Brain microvascular endothelial cell (primary cell): ENCODE results near the gene NUDT3.
"Not testable (repeated sequence)": the region's sequence is repeated elsewhere in the genome, so short reads cannot be mapped to it uniquely, and the experiment has no call there.

ENCODE experiments used
- DNase-seq: peaks from one replicate; pipeline ENCODE4 v3.0.0-alpha.2; 2020
- H3K27ac ChIP-seq: fragments of 250-450 bp; sonication (Bioruptor Pico); 2 replicates; pipeline ENCODE4 v1.5.1; 2020; ENCODE audit warnings: mild to moderate bottlenecking, moderate library complexity
- H3K27me3 ChIP-seq: fragments of 250-450 bp; sonication (Bioruptor Pico); replicated peaks from 2 replicates; pipeline ENCODE4 v1.5.1; 2020; ENCODE audit warnings: mild to moderate bottlenecking
- H3K36me3 ChIP-seq: fragments of 250-450 bp; sonication (Bioruptor Pico); replicated peaks from 2 replicates; pipeline ENCODE4 v1.5.1; 2020; ENCODE audit warnings: mild to moderate bottlenecking
- H3K4me3 ChIP-seq: 2 replicates; pipeline ENCODE4 v1.5.1; 2011; ENCODE audit warnings: low read depth, mild to moderate bottlenecking, control low read depth, low read length, moderate library complexity
- in situ Hi-C: cut with HindIII; loops from 2 replicates; pipeline ENCODE4 v1.10.0; 2017; ENCODE audit warnings: low sequenced_read_pairs, low pct_ligation_motif_present
- TF ChIP-seq, protein P1 (sequence below): IDR thresholded peaks from 2 replicates; pipeline ENCODE4 v1.5.1; 2011; ENCODE audit warnings: low read depth, mild to moderate bottlenecking, moderate library complexity, low read length, control low read depth, inconsistent platforms; ENCODE audit errors: missing control alignments

The NUDT3 gene

DNA sequence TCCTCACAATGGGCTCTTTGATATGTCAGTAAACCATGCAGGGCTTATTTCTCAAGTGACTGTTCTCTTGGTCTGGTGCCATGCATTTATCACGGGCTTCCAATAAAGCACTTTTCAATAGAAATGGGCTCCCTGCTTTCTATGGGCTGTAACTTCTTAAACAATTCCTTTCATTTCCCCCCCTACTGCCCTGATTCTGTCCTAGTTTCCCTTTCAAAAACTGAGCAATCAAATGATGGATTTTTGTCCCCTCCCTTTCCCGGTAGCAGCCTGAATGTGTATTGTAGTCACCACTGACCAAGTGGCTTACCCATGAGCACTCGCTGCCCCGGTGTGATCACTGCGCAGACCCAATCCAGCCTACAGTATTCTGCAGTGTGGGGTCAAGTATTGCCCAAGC, 19.5 kb upstream of the NUDT3 start:
- no peak for DNase-seq
- TF ChIP-seq, protein P1, sequence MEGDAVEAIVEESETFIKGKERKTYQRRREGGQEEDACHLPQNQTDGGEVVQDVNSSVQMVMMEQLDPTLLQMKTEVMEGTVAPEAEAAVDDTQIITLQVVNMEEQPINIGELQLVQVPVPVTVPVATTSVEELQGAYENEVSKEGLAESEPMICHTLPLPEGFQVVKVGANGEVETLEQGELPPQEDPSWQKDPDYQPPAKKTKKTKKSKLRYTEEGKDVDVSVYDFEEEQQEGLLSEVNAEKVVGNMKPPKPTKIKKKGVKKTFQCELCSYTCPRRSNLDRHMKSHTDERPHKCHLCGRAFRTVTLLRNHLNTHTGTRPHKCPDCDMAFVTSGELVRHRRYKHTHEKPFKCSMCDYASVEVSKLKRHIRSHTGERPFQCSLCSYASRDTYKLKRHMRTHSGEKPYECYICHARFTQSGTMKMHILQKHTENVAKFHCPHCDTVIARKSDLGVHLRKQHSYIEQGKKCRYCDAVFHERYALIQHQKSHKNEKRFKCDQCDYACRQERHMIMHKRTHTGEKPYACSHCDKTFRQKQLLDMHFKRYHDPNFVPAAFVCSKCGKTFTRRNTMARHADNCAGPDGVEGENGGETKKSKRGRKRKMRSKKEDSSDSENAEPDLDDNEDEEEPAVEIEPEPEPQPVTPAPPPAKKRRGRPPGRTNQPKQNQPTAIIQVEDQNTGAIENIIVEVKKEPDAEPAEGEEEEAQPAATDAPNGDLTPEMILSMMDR, result no peak
- Histone ChIP-seq H3K4me3 (no peak overlapping the region), H3K27ac (no peak overlapping the region), H3K36me3 (peaks cover 16% of the 10 kb centered on the region), H3K27me3 (no peaks in the 10 kb centered on the region)
- in situ Hi-C loops, result no loop called here

DNA sequence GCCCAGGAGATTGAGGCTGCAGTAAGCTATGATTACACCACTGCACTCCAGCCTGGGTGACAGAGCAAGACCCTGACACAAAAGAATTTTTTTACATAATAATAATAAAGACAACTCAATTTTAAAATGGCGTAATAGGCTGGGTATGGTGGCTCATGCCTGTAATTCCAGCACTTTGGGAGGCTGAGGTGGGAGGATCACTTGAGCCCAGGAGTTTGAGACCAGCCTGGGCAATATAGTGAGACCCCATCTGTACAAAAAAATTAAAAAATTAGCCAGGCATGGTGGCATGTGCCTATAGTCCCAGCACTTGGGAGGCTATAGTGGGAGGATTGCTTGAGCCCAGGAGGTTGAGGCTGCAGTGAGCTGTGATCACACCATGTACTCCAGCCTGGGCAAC, 15.4 kb upstream of the NUDT3 start:
- DNase-seq, H3K4me3 ChIP-seq, in situ Hi-C loops, H3K27me3 ChIP-seq, H3K36me3 ChIP-seq, H3K27ac ChIP-seq: not testable (repeated sequence)

DNA sequence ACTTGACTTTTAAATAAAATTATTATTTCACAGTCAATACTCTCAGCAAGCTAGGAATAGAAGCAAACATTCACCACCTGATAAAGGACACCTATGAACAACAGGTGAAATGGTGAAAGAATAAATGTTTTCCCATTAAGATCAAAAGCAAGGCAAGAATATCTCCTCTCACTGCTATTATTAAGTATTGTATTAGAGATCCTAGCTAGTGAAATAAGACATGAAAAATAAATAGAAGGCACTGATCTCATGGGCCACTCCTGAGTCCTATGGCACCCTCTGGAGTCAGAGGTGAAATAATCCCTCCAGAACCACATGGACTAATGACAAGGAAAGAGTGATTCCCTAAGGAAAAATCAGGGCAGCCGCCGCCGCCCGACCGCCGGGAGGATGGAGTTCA, 4.0 kb upstream of the NUDT3 start:
- H3K4me3 ChIP-seq, result no peak overlapping the region
- H3K27me3 ChIP-seq, result no peaks in the 10 kb centered on the region
- no peak overlapping the region for H3K27ac ChIP-seq
- no peaks in the 10 kb centered on the region for H3K36me3 ChIP-seq
- TF ChIP-seq, protein P1, result no peak
- no peak for DNase-seq
- in situ Hi-C loops, result no loop called here

DNA sequence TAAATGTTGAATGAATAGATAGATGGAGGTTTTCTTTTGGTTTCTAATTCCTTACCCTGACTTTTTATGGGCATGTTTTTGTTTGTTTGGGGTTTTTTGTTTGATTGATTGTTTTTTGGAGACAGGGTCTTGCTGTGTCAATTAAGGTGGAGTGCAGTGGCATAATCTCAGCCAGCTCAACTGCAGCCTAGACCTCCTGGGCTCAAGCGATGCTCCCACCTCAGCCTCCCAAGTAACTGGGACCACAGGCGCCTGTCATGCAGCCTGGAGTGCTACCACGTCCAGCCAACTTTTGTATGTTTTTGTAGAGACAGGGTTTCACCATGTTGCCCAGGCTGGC, 1.5 kb upstream of the NUDT3 start:
- Histone ChIP-seq H3K4me3 (no peak overlapping the region), H3K36me3 (no peaks in the 10 kb centered on the region), H3K27me3 (no peaks in the 10 kb centered on the region), H3K27ac (no peak overlapping the region)
- TF ChIP-seq, protein P1, result no peak
- in situ Hi-C loops, result no loop called here
- no peak for DNase-seq

DNA sequence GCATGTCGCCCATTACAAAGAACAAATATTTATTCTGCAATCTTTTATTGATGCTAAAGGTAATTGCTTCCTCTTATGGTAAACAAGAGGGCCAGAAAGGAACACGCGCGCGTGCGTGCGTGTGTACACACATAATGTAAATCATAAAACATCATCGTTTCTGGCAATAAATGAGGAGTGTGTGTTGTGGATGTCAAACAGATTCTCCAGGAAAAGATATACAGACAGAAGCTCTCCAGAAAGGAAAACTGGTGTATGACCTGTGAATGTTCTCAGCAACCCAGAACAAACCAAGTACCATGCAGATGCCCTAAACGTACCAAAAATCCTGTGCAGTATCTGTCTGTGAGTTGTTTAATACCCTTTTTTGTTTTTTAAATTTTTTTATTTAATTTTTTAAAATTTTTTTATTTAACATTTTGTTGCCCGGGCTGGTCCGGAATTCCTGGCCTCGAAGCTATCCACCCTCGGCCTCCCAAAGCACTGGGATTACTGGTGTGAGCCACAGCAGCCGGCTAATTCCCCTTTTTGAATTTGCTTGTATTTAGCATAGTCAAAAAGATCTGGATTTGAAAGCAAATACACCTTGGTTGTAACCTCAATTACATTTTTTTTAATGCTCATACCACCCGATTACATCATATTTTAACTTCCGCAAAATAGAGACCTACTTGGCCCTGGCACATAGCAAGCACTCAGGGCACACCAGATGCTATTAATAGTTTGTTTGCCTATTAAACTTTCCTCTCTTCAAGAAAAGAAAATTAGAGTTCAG, 909 bp upstream of the NUDT3 start:
- H3K4me3 ChIP-seq, result peak overlapping the region; percentile 82
- H3K27ac ChIP-seq, result no peak overlapping the region
- TF ChIP-seq, protein P1, result no peak
- no peak for DNase-seq
- in situ Hi-C loops, result no loop called here
- H3K36me3 ChIP-seq, result no peaks in the 10 kb centered on the region
- no peaks in the 10 kb centered on the region for H3K27me3 ChIP-seq

DNA sequence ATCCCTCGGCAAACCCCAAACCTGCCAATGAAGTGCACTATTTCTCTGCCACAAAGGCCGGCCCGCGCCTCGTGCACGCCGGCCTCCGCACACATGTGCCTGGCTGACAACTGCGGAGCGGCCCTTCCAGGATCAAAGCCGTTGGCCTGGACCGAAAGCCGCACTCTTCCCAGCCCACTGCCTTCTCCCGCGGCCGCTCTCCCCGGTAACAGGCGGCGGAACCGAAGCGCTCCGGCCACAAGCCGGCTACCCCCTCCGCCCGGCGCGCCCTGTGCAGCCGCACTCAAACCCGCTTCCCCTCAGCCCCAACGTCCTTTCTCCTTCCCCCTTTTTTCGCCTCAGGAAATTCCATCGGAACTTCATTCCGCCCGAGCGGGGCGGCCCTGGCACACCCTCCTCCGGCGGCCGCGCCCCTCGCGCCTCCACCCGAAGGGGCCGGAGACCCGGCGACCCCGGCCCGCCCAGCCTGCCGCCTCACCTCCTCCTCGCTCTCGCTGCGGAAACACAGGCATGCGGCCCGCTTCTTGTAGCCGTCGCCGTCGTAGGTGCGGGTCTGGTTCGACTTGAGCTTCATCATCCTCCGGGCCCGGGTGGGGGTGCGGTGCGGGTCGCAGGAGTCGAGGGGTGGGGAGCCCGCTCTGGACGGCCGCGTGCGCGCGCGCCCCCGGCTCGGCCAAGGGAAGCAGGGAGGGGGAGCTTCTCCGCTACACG, 528 bp downstream of the NUDT3 start:
- Histone ChIP-seq H3K27me3 (no peaks in the 10 kb centered on the region), H3K4me3 (peak overlapping the region; percentile 82), H3K27ac (peak overlapping the region; percentile 51), H3K36me3 (no peaks in the 10 kb centered on the region)
- in situ Hi-C loops, result no loop called here
- peak; percentile 27 for DNase-seq
- TF ChIP-seq, protein P1, result no peak
